Muscle layer of duodenum (tissue), 2 donors: ENCODE results near the gene BRI3BP.
"Not testable (repeated sequence)": the region's sequence is repeated elsewhere in the genome, so short reads cannot be mapped to it uniquely, and the experiment has no call there.

ENCODE experiments used
- H3K27ac ChIP-seq: one replicate; pipeline ENCODE4 v1.7.0; 2013; ENCODE audit warnings: mild to moderate bottlenecking, low read length
- H3K27me3 ChIP-seq: one replicate; pipeline ENCODE4 v1.7.0; 2013; ENCODE audit warnings: low read depth, mild to moderate bottlenecking, control low read depth, low read length
- H3K36me3 ChIP-seq, 2 donors: one replicate each; pipeline ENCODE4 v1.7.0; 2013; ENCODE audit warnings: low read length in 2 of 2, control low read depth in 1 of 2, mild to moderate bottlenecking in 1 of 2; ENCODE audit not compliant: insufficient read depth in 2 of 2, control insufficient read depth in 1 of 2
- H3K4me1 ChIP-seq, 2 donors: one replicate each; pipeline ENCODE4 v1.7.0; 2013; ENCODE audit warnings: low read length in 2 of 2, mild to moderate bottlenecking in 2 of 2, control low read depth in 1 of 2, moderate library complexity in 1 of 2; ENCODE audit not compliant: insufficient read depth in 2 of 2, control insufficient read depth in 1 of 2
- H3K4me3 ChIP-seq, 2 donors: one replicate each; pipeline ENCODE4 v1.7.0; 2013; ENCODE audit warnings: low read length in 2 of 2, low read depth in 1 of 2, mild to moderate bottlenecking in 1 of 2
- H3K9me3 ChIP-seq, 2 donors: one replicate each; pipeline ENCODE4 v1.7.0; 2013; ENCODE audit warnings: low read length in 2 of 2, control low read depth in 1 of 2, mild to moderate bottlenecking in 1 of 2; ENCODE audit not compliant: control insufficient read depth in 1 of 2
- donor health status: healthy.

Gene BRI3BP

DNA sequence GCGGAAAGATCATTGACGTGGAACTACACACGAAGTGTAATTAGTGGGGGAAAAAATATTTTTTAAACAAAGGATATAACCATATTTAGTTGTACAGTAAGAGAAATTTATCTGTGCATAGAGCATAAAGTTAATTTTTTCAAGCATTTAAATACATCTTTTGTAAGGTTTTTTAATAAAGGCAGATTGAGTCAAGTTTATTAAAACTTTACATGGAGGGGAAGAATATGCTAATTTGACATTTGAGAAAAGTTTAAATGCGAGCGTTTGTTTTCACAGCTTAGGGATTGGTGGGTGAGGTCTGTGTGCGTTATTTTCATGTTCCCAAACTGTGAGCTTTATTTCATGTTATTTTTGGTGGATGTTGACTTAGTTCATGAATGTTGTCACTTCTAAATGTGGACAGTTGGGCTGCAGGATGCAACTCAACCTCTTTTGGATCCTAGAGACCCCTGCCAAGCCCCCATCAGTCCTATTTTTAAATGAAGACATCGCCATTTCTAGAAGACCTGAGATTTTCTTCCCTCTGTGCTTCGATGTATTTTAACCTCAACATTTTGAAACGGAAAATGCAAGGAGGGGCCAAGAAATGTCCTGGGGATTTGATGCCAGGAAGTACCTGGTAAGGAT lies 32.3 kb downstream of the BRI3BP start:
- no peaks in the 10 kb centered on the region for H3K4me1 ChIP-seq

GRCh38 chr12:125028106-125028505 lies 34.7 kb downstream of the BRI3BP start:
- Histone ChIP-seq H3K36me3 (peaks cover 0 to 2% of the 10 kb centered on the region in 2 donors), H3K9me3 (peaks cover 0 to 2% of the 10 kb centered on the region in 2 donors), H3K27ac (no peak overlapping the region), H3K4me3 (no peak overlapping the region), H3K27me3 (no peaks in the 10 kb centered on the region), H3K4me1 (no peaks in the 10 kb centered on the region)

More for the DNA sequence above, 32.3 kb downstream of the BRI3BP start:
- Histone ChIP-seq H3K27me3 (no peaks in the 10 kb centered on the region), H3K36me3 (peaks cover 0 to 5% of the 10 kb centered on the region in 2 donors), H3K27ac (no peak overlapping the region), H3K4me3 (no peak overlapping the region), H3K9me3 (peaks cover 0 to 3% of the 10 kb centered on the region in 2 donors)

DNA sequence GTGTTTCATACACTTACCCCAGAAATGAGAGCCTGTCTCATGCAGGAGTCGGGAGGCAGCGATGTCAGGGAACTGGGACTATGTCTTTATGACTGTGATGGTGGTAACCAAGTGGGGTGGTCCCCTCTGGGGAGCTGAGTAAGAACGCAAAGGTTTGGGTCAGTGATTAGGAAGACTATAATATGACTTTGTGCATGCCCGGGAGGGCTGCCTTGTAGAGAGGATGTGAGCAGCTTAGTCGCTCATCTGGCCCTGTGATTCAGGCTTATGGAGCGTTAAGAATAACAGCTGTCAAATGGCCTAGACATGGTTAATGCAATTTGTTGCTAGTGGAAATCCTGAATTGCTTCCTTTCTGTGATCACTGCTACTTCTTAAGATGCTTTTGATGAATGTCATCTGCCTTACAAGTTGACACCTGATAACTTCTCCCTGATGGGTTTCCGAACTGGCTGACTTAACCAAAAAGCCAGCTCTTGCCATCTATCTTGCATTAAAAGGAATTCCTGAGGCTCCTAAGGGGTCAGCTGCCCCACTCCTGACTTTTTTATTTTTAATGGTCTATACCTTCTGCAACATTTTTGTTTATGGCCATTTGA lies 36.4 kb downstream of the BRI3BP start:
- H3K4me3 ChIP-seq, result no peak overlapping the region
- no peaks in the 10 kb centered on the region for H3K36me3 ChIP-seq
- no peaks in the 10 kb centered on the region for H3K4me1 ChIP-seq
- H3K27me3 ChIP-seq, result no peaks in the 10 kb centered on the region
- H3K9me3 ChIP-seq, result no peaks in the 10 kb centered on the region
- H3K27ac ChIP-seq, result no peak overlapping the region

DNA sequence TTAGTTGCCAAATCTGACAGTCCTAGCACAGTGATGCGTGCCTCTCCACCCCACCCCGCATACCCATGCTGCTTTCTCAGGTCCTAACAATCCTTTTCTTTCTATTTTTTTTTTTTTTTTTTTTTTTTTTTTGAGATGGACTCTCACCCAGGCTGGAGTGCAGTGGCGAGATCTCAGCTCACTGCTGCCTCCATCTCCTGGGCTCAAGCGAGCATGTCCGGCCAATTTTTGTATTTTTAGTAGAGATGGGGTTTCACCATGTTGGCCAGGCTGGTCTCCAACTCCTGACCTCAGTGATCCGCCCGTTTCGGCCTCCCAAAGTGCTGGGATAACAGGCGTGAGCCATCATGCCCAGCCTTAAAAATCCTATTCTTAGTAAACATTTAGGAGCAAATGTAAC lies 38.0 kb downstream of the BRI3BP start:
- H3K4me1 ChIP-seq, H3K27ac ChIP-seq, H3K36me3 ChIP-seq, H3K9me3 ChIP-seq, H3K4me3 ChIP-seq, H3K27me3 ChIP-seq: not testable (repeated sequence)

DNA sequence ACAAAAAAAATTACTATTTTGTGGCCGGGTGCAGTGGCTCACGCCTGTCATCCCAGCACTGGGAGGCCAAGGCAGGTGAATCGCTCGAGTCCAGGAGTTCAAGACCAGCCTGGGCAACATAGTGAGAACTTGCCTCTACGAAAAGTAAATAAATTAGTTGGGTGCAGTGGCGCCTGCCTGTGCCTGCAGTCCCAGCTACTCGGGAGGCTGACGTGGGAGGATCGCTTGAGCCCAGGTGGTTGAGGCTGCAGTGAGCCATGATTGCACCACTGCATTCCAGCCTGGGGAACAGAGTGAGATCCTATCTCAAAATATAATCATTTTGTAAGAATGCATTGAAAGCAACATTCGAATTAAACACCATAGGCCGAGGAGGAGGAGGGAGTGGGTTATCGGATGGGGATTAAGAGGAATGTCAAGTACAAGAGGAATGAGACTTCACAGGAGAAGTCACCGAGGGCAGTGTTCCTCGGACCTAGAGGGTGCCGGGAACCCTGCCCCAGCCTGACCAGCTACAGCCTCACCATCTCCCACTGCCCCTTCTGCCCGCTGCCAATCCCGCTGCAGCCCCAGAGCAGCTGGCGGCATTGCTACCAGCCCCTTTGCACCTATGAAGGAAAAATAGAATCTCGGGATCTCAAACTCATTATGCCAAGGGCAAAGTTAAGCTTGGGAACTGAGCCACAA lies 39.2 kb downstream of the BRI3BP start:
- Histone ChIP-seq H3K4me3 (no peak overlapping the region), H3K9me3 (no peaks in the 10 kb centered on the region), H3K36me3 (no peaks in the 10 kb centered on the region), H3K27ac (no peak overlapping the region), H3K4me1 (no peaks in the 10 kb centered on the region), H3K27me3 (no peaks in the 10 kb centered on the region)

DNA sequence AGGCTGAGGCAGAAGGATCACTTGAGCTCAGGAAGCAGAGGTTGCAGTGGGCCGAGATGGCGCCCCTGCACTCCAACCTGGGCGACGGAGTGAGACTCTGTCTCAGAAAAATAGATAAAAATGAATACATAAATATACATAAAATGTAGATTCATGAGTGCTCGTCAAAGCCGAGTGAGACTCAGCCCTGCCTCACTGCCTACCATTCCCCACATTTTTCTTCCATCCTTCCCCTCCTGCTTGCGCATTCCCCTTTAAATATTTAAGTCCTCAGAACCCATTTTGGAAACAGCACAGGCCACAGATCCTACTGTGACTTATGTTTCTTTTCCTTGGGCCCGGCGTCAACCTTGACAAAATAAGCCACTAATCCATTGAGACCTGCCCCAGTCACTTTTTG lies 39.8 kb downstream of the BRI3BP start:
- no peak overlapping the region for H3K4me3 ChIP-seq
- no peak overlapping the region for H3K27ac ChIP-seq
- H3K9me3 ChIP-seq, result no peaks in the 10 kb centered on the region
- no peaks in the 10 kb centered on the region for H3K27me3 ChIP-seq
- H3K4me1 ChIP-seq, result no peaks in the 10 kb centered on the region
- H3K36me3 ChIP-seq, result no peaks in the 10 kb centered on the region

DNA sequence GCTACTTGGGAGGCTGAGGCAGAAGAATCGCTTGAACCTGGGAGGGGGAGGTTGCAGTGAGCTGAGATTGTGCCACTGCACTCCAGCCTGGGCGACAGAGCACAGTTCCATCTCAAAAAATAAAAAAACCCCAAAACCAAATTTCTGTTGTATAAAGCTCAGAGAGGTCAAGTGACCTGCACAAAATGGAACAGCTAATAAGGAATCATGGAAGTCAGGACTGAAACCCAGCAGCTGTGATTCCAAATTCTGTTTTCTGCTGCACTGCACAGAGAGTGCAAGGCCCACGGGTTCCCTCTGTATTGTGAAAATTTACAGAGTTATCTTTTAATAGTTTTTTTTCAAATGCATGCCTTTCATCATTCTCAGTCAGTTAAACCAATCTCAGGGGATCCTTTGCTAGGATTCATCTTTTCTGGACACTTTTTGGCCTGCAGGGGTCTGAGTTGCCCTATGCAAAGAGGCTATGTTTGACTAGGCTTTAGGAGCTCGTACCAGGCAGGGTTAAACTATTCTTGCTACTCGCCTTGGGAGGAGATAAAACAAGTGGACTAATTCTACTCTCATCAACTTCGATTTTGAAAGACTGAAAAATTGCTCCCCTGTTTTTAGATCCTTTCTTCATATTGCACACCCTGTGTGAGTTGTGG lies 45.7 kb downstream of the BRI3BP start:
- Histone ChIP-seq H3K27ac (no peak overlapping the region), H3K27me3 (no peaks in the 10 kb centered on the region), H3K4me3 (no peak overlapping the region), H3K36me3 (no peaks in the 10 kb centered on the region), H3K9me3 (no peaks in the 10 kb centered on the region), H3K4me1 (no peaks in the 10 kb centered on the region)

GRCh38 chr12:125049093-125049458 lies 55.6 kb downstream of the BRI3BP start:
- Histone ChIP-seq H3K9me3 (no peaks in the 10 kb centered on the region), H3K36me3 (no peaks in the 10 kb centered on the region), H3K4me3 (peak overlapping the region; percentile 83 to 85), H3K27ac (no peak overlapping the region), H3K27me3 (no peaks in the 10 kb centered on the region), H3K4me1 (peaks cover 0 to 6% of the 10 kb centered on the region in 2 donors)

DNA sequence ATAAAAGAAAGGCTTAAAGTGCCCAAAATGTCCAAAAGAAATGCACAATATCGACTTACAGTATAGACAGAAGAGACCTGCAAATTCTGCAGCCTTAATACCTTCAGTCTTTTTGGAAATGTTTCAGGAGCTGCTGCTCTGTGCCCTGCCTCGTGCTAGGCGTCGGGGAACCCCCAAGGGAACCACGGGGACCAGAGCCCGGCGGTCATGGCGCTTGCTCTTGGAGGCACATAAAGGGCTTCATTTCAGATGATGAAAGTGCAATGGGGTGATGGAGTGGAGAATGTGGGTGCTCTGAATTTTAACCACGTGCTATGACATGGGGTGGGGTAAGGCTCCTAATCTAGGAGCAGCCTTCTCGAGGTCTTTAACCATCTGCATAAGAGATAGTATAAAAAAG lies 57.0 kb downstream of the BRI3BP start:
- no peaks in the 10 kb centered on the region for H3K27me3 ChIP-seq
- no peak overlapping the region for H3K27ac ChIP-seq
- H3K4me3 ChIP-seq, result no peak overlapping the region
- no peaks in the 10 kb centered on the region for H3K9me3 ChIP-seq
- H3K4me1 ChIP-seq, result peaks cover 0 to 6% of the 10 kb centered on the region in 2 donors
- no peaks in the 10 kb centered on the region for H3K36me3 ChIP-seq

- Histone ChIP-seq H3K27ac (no peak overlapping the region), H3K4me1 (peaks cover 0 to 6% of the 10 kb centered on the region in 2 donors), H3K27me3 (no peaks in the 10 kb centered on the region), H3K4me3 (no peak overlapping the region), H3K36me3 (no peaks in the 10 kb centered on the region), H3K9me3 (no peaks in the 10 kb centered on the region)
These were observed 57.4 kb downstream of the BRI3BP start for GRCh38 chr12:125050868-125051267.

DNA sequence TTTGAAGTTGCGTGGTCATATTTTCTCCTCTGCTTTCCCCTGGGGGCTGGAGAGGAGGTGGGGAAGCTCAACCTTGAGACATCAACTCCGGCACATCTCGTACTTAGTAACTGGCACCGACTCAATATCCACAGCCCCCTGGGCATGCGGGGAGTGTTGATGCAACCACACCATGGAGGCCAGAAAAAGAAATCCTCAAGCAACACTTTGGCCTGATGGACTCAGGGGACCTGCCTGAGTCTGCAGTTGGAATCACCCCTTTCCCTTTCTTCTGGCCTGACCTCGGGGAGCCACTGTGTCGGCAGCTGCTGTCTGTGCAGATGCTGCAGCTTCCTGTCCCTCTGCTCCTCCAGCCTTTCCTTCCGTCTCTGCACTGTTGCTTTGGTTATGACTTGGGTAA lies 60.4 kb downstream of the BRI3BP start:
- H3K4me3 ChIP-seq, result no peak overlapping the region
- no peaks in the 10 kb centered on the region for H3K9me3 ChIP-seq
- peaks cover 0 to 6% of the 10 kb centered on the region in 2 donors for H3K4me1 ChIP-seq
- H3K36me3 ChIP-seq, result no peaks in the 10 kb centered on the region
- no peaks in the 10 kb centered on the region for H3K27me3 ChIP-seq
- no peak overlapping the region for H3K27ac ChIP-seq
